Upper lobe of left lung (tissue), 4 donors: ENCODE measurements around the gene BLOC1S5.

Experiments used
- CTCF ChIP-seq, 6 experiments: fragments of 450-650 bp in 4 of 6; fragments of 200-600 bp in 2 of 6; sonication (generic) in 2 of 6; IDR thresholded peaks; one replicate each; pipeline ENCODE4 v1.5.1; 2016 to 2019; ENCODE audit warnings: antibody characterized with exemption in 6 of 6
- POLR2A ChIP-seq, 4 donors: fragments of 450-650 bp; IDR thresholded peaks; one replicate each; pipeline ENCODE4 v1.5.1; 2016 to 2017; ENCODE audit warnings: antibody characterized with exemption in 4 of 4, mild to moderate bottlenecking in 2 of 4
- POLR2AphosphoS5 ChIP-seq, 2 donors: sonication (generic); formaldehyde crosslinking; IDR thresholded peaks; one replicate each; pipeline ENCODE4 v1.5.1; 2017; ENCODE audit warnings: antibody characterized with exemption in 2 of 2

- TF ChIP-seq POLR2A (IDR thresholded peaks at IDR 0.05) (peak in 3 of 4 donors; percentile 52 to 77 (median 70)), CTCF (IDR thresholded peaks at IDR 0.05) (peak in 5 of 6 experiments; percentile 13 to 44 (median 38)), POLR2AphosphoS5 (IDR thresholded peaks at IDR 0.05) (peak in 1 of 2 donors; percentile 82)
These were observed at the start of gene BLOC1S5 for GRCh38 chr6:8063761-8064637.
